Keratinocyte (primary cell): ENCODE measurements around the gene GASK1A.

Experiments
- EZH2 ChIP-seq: IDR thresholded peaks from one replicate; pipeline ENCODE4 v1.6.1; 2012; ENCODE audit warnings: inconsistent platforms, mild to moderate bottlenecking, low read length, moderate library complexity
- TF ChIP-seq, protein P1 (sequence below), 3 experiments: IDR thresholded peaks in 1 of 3; conservative IDR thresholded peaks in 1 of 3; optimal IDR thresholded peaks in 1 of 3; 2 replicates in 2 of 3; 3 replicates in 1 of 3; pipeline versions ENCODE3 to v1.5.1; 2011; ENCODE audit warnings: low read length in 3 of 3, mild to moderate bottlenecking in 3 of 3, moderate library complexity in 2 of 3, control low read depth in 1 of 3, inconsistent platforms in 1 of 3; ENCODE audit not compliant: insufficient read depth in 2 of 3; ENCODE audit errors: extremely low read depth in 1 of 3

GRCh38 chr3:43094851-43095250 lies 115.7 kb downstream of the GASK1A start:
- TF ChIP-seq, protein P1, sequence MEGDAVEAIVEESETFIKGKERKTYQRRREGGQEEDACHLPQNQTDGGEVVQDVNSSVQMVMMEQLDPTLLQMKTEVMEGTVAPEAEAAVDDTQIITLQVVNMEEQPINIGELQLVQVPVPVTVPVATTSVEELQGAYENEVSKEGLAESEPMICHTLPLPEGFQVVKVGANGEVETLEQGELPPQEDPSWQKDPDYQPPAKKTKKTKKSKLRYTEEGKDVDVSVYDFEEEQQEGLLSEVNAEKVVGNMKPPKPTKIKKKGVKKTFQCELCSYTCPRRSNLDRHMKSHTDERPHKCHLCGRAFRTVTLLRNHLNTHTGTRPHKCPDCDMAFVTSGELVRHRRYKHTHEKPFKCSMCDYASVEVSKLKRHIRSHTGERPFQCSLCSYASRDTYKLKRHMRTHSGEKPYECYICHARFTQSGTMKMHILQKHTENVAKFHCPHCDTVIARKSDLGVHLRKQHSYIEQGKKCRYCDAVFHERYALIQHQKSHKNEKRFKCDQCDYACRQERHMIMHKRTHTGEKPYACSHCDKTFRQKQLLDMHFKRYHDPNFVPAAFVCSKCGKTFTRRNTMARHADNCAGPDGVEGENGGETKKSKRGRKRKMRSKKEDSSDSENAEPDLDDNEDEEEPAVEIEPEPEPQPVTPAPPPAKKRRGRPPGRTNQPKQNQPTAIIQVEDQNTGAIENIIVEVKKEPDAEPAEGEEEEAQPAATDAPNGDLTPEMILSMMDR (optimal IDR thresholded peaks at IDR 0.05 in 1 of 3, IDR thresholded peaks at IDR 0.05 in 1 of 3, conservative IDR thresholded peaks at IDR 0.05 in 1 of 3; ENCODE audit: extremely low read depth in 1 of 3, insufficient read depth in 2 of 3, low read length in 3 of 3): no peak
- no peak for TF ChIP-seq EZH2
